Measurements from ENCODE around the gene OR13F1.
"Not testable (repeated sequence)": the region's sequence is repeated elsewhere in the genome, so short reads cannot be mapped to it uniquely, and the experiment has no call there.

OR13F1 gene

DNA sequence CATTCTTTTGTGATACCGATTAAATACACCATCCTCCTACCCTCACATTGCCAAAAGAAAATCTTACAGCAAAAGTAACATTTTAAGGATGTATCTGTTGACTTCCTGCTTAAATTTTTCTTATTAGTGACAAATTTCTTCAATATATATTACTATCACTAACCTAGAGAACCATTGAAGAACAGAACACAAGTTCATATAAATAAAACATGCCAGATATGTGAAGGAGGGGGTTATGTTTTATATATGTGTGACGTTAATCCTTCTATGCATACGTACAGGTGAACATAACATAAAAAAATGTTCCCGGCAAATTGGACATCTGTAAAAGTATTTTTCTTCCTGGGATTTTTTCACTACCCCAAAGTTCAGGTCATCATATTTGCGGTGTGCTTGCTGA lies at the start of gene OR13F1:
Gene OR13F1, plus strand, starts transcription at position 301 of the 400 bp plus-strand sequence. Its CDS starts 0 bp downstream, at position 301.
- DNase-seq: no peak

- DNase-seq: no peak
Measured at GRCh38 chr9:104456831-104457230, 47.2 kb upstream of the OR13F1 start.

DNA sequence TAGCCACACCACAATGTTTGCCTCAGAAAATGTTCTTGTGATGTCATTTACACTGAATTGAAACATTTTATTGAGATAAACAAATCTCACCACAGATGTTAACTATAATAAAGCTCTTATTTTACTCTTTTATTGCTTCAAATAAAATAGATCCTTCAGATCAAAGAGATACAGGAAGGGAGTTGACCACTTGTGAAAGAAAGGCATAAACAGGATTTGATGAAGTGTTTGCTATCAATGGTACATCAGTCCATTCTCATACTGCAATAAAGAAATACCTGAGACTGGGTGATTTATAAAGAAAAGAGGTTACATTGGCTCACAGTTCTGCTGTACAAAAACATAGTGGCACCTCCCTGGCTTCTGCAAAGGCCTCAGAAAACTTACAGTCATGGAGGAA lies 40.2 kb upstream of the OR13F1 start:
- no peak for DNase-seq

DNA sequence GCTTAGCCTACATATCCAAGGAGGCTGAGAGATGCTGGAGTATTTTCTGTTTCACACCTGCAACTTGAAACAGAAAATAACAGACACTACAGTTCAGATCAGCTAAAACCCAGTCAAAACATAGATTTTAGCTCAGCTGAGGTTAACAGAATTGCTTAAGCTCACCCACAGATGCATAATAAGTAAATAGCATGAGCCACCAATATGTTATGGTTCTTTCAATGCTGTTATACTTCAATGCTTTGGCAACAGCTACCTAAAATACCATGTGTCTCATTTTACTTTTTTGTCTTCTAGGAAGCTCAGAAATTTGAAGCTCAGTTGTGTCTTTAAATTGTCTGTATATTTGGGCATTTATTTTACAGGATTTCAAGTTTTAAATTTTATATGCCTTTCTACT lies 35.8 kb upstream of the OR13F1 start:
- DNase-seq: no peak

GRCh38 chr9:104482921-104483570 lies 21.0 kb upstream of the OR13F1 start:
- no peak for DNase-seq

DNA sequence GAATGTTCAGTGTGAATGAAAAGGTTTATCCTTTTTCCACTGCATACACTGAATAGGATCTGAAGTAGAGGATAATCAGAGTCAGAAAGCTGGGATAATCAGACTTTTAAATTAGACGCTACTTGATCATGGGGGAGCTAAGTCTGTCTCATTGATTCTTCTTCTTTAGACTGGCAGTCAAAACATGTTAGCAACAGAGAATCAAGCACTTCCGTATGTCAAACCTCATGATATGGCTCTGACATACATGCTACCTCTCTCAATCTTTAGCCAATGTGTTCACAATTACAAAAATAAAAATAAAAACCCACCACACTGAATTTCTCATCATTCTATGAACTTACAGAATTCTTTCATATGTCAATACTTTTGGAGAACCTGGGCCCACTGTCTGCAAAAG lies 19.0 kb upstream of the OR13F1 start:
- no peak for DNase-seq

- no peak for DNase-seq
Measured at GRCh38 chr9:104494808-104495207, 9.3 kb upstream of the OR13F1 start.

DNA sequence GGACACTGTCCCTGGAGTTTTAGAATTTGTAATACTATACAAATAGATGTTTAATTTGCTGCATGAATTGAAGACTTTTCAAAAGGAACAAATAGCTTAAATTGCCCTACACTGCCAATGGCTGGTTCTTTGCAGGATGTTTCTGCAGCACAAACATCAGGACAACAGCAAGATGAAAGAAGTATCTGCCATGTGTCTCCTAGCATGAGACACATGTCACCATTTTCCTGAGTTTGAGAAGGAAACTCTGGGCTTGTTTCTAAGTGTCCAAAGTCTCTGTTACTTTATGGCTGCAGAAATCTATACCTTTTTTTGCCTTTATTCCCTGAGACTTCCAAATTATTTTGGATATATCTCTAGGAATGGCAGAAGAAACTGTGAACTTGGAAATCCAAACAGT lies 623 bp upstream of the OR13F1 start:
- DNase-seq: no peak

GRCh38 chr9:104506565-104506964 lies 2.5 kb downstream of the OR13F1 start:
- no peak for DNase-seq

GRCh38 chr9:104514901-104515300 lies 10.8 kb downstream of the OR13F1 start:
- no peak for DNase-seq

- DNase-seq: not testable (repeated sequence)
Measured at GRCh38 chr9:104520241-104520640, 16.2 kb downstream of the OR13F1 start.

GRCh38 chr9:104527109-104527508 lies 23.0 kb downstream of the OR13F1 start, which contains the start of gene OR13C4:
Gene OR13C4, minus strand, starts transcription at chr9:104527209. Its CDS starts 0 bp downstream, at chr9:104527209.
- DNase-seq: no peak

DNA sequence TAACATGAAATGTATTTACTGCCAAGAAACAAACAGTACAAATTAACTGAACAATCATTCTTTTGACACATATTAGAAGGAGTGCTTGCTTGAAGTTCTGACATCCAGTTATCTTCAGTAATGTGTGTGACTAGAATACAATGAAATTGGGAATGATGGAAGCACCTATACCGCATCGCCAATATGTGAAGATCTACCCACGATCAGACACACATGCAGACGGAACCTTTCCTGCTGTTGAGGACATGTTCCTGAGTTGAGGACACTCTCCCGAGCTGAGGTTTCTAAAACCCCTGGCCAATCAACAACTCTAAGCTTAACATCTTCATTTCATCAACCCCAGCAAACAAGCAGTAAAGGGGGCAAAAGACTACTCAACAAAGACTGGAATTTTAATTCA lies 32.7 kb downstream of the OR13F1 start, which contains the start of gene OR13C3:
Gene OR13C3, minus strand, starts transcription at position 101 of the 400 bp plus-strand sequence. CDS start 133 bp downstream, outside the sequence.
- DNase-seq: no peak

GRCh38 chr9:104539275-104539674 lies 35.2 kb downstream of the OR13F1 start:
- DNase-seq: no peak

GRCh38 chr9:104544644-104545043 lies 40.6 kb downstream of the OR13F1 start:
- no peak for DNase-seq

- DNase-seq: no peak
Measured at GRCh38 chr9:104553261-104553660, 49.2 kb downstream of the OR13F1 start.
